ENCODE results near the gene SOHLH1.

The SOHLH1 gene

DNA sequence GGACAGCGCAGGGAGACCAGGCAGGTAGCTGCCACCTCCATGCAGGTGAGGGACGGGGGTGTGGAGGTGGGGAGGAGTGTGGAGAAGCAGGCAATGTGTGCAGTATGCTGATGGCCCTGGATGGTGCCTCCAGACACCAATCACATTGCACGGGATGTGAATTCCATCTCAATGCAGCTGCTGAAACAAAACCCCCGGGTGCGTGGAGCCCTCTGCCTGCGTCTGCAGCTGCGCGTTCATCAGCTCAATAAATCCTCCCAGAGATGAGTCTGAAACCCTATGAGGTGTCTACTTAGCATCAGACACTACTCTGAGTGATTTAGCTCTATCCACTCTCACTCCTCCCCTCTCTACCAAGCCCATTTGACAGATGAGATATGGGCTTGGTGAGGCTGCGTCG lies 10.3 kb downstream of the SOHLH1 start:
- Histone ChIP-seq H3K9ac (ENCODE audit: low read length) (no peak overlapping the region), H3K27ac (ENCODE audit: low read depth, low read length) (no peak overlapping the region), H3K36me3 (ENCODE audit: low read length) (no peaks in the 10 kb centered on the region), H3K27me3 (ENCODE audit: low read length) (no peaks in the 10 kb centered on the region), H3K4me3 (ENCODE audit: insufficient read depth, low read length, poor library complexity, severe bottlenecking) (no peak overlapping the region), H2AFZ (ENCODE audit: low read depth, low read length, severe bottlenecking) (no peak overlapping the region), H3K79me2 (ENCODE audit: insufficient read depth, low read length) (no peaks in the 10 kb centered on the region), H3K9me2 (replicated peaks; ENCODE audit: insufficient read depth, low read length) (no peaks in the 10 kb centered on the region), H3K4me2 (ENCODE audit: low read depth, low read length, poor library complexity, severe bottlenecking) (no peak overlapping the region), H4K20me1 (ENCODE audit: low read depth, low read length) (no peaks in the 10 kb centered on the region; the same call in 1 of the 2 replicates), H3F3A (ENCODE audit: insufficient read depth) (no peaks in the 10 kb centered on the region), H3K9me3 (ENCODE audit: insufficient read depth, low read length) (no peaks in the 10 kb centered on the region)
- TF ChIP-seq EZH2phosphoT487 (conservative IDR thresholded peaks at IDR 0.05; ENCODE audit: low read length): no peak
- TF ChIP-seq, protein P1, sequence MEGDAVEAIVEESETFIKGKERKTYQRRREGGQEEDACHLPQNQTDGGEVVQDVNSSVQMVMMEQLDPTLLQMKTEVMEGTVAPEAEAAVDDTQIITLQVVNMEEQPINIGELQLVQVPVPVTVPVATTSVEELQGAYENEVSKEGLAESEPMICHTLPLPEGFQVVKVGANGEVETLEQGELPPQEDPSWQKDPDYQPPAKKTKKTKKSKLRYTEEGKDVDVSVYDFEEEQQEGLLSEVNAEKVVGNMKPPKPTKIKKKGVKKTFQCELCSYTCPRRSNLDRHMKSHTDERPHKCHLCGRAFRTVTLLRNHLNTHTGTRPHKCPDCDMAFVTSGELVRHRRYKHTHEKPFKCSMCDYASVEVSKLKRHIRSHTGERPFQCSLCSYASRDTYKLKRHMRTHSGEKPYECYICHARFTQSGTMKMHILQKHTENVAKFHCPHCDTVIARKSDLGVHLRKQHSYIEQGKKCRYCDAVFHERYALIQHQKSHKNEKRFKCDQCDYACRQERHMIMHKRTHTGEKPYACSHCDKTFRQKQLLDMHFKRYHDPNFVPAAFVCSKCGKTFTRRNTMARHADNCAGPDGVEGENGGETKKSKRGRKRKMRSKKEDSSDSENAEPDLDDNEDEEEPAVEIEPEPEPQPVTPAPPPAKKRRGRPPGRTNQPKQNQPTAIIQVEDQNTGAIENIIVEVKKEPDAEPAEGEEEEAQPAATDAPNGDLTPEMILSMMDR (IDR thresholded peaks at IDR 0.05; ENCODE audit: insufficient read depth, low read length, poor library complexity, severe bottlenecking): no peak

DNA sequence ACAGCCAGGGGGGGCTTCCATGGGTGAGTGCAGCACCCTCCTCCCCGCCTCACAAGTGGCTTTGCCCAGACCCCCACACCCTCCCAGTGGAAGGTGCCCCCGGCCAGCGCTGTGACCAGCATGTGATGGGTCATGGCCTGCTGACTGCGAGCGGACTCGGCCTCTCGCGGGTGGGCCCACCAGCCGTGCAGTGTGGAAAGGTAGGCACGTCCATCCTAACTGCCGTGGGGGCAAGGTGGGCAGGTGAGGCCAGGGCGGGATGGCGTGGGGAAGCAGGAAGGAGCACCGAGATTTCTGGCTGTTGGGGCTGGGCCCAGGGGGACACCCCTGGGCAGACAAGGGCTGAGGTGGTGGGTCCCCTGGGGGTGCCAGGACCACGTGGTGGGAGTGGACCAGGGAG lies 12.1 kb downstream of the SOHLH1 start:
- Histone ChIP-seq H3K4me3 (ENCODE audit: insufficient read depth, low read length, poor library complexity, severe bottlenecking) (no peak overlapping the region), H3K36me3 (ENCODE audit: low read length) (no peaks in the 10 kb centered on the region), H3K27me3 (ENCODE audit: low read length) (no peaks in the 10 kb centered on the region), H3K27ac (ENCODE audit: low read depth, low read length) (no peak overlapping the region), H3K79me2 (ENCODE audit: insufficient read depth, low read length) (no peaks in the 10 kb centered on the region), H3F3A (ENCODE audit: insufficient read depth) (no peaks in the 10 kb centered on the region), H3K9me2 (replicated peaks; ENCODE audit: insufficient read depth, low read length) (no peaks in the 10 kb centered on the region), H4K20me1 (ENCODE audit: low read depth, low read length) (no peaks in the 10 kb centered on the region), H2AFZ (ENCODE audit: low read depth, low read length, severe bottlenecking) (no peak overlapping the region), H3K9ac (ENCODE audit: low read length) (no peak overlapping the region), H3K9me3 (ENCODE audit: insufficient read depth, low read length) (no peaks in the 10 kb centered on the region), H3K4me2 (ENCODE audit: low read depth, low read length, poor library complexity, severe bottlenecking) (no peak overlapping the region)
- TF ChIP-seq, protein P1 (IDR thresholded peaks at IDR 0.05; ENCODE audit: insufficient read depth, low read length, poor library complexity, severe bottlenecking): no peak
- TF ChIP-seq EZH2phosphoT487 (conservative IDR thresholded peaks at IDR 0.05; ENCODE audit: low read length): no peak

- no peak for TF ChIP-seq EZH2phosphoT487 (conservative IDR thresholded peaks at IDR 0.05; ENCODE audit: low read length)
- TF ChIP-seq, protein P1 (IDR thresholded peaks at IDR 0.05; ENCODE audit: insufficient read depth, low read length, poor library complexity, severe bottlenecking): no peak
Observed at GRCh38 chr9:135684691-135685090, 14.6 kb downstream of the SOHLH1 start.

More at GRCh38 chr9:135684691-135685090, 14.6 kb downstream of the SOHLH1 start:
- no peak overlapping the region for H3K4me3 ChIP-seq (ENCODE audit: insufficient read depth, low read length, poor library complexity, severe bottlenecking)
- H3F3A ChIP-seq (ENCODE audit: insufficient read depth): no peaks in the 10 kb centered on the region
- H3K4me2 ChIP-seq (ENCODE audit: low read depth, low read length, poor library complexity, severe bottlenecking): no peak overlapping the region
- H3K36me3 ChIP-seq (ENCODE audit: low read length): no peaks in the 10 kb centered on the region
- no peaks in the 10 kb centered on the region for H4K20me1 ChIP-seq (ENCODE audit: low read depth, low read length)
- H3K27me3 ChIP-seq (ENCODE audit: low read length): no peaks in the 10 kb centered on the region
- no peaks in the 10 kb centered on the region for H3K9me3 ChIP-seq (ENCODE audit: insufficient read depth, low read length)
- H2AFZ ChIP-seq (ENCODE audit: low read depth, low read length, severe bottlenecking): no peak overlapping the region
- H3K27ac ChIP-seq (ENCODE audit: low read depth, low read length): no peak overlapping the region
- no peaks in the 10 kb centered on the region for H3K9me2 ChIP-seq (replicated peaks; ENCODE audit: insufficient read depth, low read length)
- no peaks in the 10 kb centered on the region for H3K79me2 ChIP-seq (ENCODE audit: insufficient read depth, low read length)
- no peak overlapping the region for H3K9ac ChIP-seq (ENCODE audit: low read length)
